Endothelial cell of umbilical vein (primary cell): Measurements from ENCODE around the gene HDAC9.

Experiments
- CTCF ChIP-seq, 2 donors: IDR thresholded peaks; 1 replicate in 1 of 2; 2 replicates in 1 of 2; pipeline ENCODE4 v1.5.1; 2011; ENCODE audit warnings: low read length in 2 of 2, mild to moderate bottlenecking in 2 of 2, moderate library complexity in 2 of 2, control low read depth in 1 of 2, inconsistent platforms in 1 of 2, low read depth in 1 of 2; ENCODE audit not compliant: insufficient read depth in 1 of 2; ENCODE audit errors: extremely low read depth in 1 of 2
- EZH2 ChIP-seq: IDR thresholded peaks from 2 replicates; pipeline ENCODE4 v1.6.1; 2012; ENCODE audit warnings: borderline replicate concordance, low read depth, mild to moderate bottlenecking, moderate library complexity, low read length, inconsistent platforms; ENCODE audit not compliant: severe bottlenecking
- POLR2A ChIP-seq: IDR thresholded peaks from 2 replicates; pipeline ENCODE4 v1.6.1; 2012; ENCODE audit warnings: low read depth, mild to moderate bottlenecking, control low read depth, low read length
- POLR2AphosphoS5 ChIP-seq: IDR thresholded peaks from 2 replicates; pipeline ENCODE4 v1.6.1; 2012; ENCODE audit warnings: low read depth, mild to moderate bottlenecking, control low read depth, low read length, moderate library complexity; ENCODE audit not compliant: insufficient read depth

- TF ChIP-seq EZH2: no peak
- no peak for TF ChIP-seq POLR2A
- no peak for TF ChIP-seq CTCF (IDR thresholded peaks at IDR 0.05; ENCODE audit: extremely low read depth in 1 of 2, insufficient read depth in 1 of 2, low read depth in 1 of 2, low read length in 2 of 2)
- TF ChIP-seq POLR2AphosphoS5: no peak
Observed at GRCh38 chr7:18845700-18846099, 350.2 kb downstream of the HDAC9 start.
